DMS 273 (cell line): Measurements from ENCODE around the gene GORAB.

Experiments
- DNase-seq: peaks from one replicate; lab custom pipeline; 2025; ENCODE audit not compliant: unreplicated experiment; lab: John Stamatoyannopoulos, UW

The GORAB gene

DNA sequence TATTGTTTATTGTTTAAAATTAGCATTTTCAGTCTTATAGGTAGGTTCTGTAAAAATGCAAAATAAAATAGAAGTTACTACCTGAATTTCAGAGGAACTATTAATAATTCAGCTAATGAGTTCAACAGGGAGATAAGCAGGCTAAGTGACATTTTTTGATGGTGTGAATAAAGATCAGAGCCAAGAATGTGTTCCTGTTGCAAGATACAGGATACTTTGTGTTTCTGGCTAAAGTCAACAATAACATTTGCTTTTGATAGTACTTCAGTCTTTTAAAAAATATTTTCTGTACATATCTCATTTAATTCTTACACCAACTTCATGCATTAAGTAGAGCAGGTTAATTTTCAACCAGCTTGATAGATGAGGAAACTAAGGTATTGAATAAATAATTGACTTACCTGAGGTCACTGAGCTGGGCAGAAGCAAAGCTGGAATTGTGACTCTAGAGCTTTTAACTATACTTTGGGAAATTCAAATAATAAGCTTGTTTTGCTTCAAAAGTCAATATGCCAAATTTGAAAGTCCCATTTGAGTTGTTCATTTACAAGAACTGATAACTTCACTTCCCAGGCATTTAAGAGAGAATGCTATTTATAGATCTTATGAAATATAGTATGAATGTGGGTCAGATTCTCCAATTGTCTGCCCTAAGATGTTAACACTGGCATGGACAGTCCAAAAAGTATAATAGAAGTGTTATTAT is 6.0 kb downstream of the GORAB start:
- no peak for DNase-seq

GRCh38 chr1:170538687-170539086 is 6.7 kb downstream of the GORAB start:
- no peak for DNase-seq

GRCh38 chr1:170539154-170539553 is 7.2 kb downstream of the GORAB start:
- no peak for DNase-seq

DNA sequence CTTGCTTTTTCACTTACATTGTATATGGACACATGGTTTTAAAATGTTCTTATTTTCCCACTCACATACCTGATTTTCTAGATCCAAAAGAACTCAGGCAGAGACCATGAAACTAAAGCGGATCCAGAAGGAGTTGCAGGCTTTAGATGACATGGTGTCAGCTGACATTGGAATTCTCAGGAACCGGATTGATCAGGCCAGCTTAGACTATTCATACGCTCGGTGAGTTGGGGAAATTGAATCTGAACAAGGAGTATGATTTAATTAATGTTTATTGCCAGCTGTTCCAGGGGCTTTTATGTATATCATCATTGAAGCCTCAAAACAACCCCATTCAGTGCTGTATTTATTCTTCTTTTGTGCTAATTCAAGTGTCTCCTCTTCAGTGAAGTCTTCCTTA is 12.7 kb downstream of the GORAB start:
- DNase-seq, result no peak

DNA sequence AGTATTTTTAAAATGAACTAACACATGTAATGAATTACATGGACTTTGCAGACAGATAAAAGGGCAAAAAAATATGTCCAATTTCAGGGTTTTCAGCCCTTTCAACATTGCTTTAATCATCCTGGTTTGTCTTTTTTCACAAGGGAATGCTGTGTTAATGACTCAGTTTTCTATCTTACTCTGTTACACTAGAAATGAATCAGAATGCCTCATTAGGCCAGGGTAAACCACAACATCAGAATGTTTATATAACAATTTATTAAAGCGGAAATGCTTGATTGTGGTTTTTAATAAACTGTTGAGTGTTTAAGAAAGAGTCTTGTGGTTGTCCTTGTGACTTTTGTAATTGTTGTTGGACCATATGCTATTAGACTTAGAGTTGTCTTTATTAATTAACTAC is 13.5 kb downstream of the GORAB start:
- no peak for DNase-seq

- no peak for DNase-seq
Measured at GRCh38 chr1:170547255-170547654, 15.3 kb downstream of the GORAB start.

DNA sequence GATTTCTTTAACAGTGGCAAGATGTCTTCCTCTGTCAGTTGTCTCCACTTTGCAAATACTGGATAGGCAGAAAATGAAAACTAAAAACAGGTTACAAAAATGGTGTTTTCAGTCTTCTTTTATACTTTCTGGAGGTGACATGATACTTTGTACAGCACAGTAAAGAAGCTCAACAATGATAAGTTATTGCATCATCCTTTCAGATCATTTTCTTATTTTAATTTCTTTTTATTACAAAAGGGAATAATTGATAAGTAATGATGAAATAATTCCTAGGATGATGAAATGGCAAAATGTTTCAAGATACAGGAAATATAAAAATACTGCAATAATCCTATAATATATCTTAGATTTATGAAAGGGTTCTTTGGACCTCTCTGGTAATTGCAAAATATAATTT is 16.5 kb downstream of the GORAB start:
- no peak for DNase-seq

DNA sequence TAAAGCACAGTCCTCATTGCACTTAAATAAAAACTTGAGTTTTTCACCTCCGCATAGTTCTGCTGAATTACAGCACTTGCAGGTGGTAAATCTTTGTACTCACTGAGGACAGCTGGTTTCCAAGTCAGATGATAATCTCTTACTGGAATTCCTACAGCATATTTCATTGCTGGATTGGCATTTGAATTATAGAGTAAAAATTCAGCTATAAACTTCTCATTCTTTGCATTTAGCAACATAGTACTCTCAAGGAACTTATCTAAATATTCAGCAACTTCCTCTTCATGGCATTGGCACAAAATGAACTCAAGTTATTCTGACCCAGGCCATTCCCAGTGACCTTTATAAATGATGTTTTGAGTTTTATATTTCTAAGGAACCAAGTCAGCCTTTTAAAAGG is 23.4 kb downstream of the GORAB start:
- no peak for DNase-seq

DNA sequence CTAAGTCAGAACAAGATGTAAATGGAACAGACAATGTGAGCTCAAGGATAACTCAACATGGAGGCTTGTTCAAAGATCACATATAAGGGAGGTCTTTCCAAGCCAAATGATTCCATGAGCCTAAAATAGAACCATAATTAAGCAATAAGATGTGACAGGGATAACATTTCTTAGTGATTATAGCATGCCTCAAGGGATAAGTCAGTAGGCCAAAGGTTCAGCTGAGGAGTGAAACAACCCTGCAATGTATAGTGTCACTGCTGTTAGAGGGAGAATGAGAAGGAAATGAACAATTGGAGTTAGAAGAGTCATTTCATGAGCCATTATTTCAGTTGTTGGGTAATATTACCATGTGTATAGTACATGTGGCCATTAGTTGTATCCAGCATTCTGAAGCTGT is 25.0 kb downstream of the GORAB start:
- DNase-seq, result no peak

DNA sequence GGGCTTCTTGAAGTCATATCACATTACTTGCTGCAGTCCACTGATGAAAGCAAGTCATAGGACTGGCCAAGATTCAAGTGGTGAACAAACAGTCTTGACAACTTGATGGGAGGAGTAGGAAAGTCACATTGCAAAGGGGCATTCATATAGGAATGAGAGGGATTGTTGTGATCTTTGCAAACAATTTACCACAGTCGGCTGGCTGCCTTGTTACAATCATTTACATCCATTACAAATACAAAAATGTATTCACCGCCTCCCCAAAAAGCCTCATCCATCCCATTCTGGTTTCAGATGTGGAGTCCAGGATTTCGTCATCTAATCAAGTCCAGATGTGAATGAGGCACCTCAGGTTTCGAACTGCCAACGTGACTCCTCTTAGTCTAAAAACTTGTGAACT is 26.8 kb downstream of the GORAB start:
- no peak for DNase-seq

DNA sequence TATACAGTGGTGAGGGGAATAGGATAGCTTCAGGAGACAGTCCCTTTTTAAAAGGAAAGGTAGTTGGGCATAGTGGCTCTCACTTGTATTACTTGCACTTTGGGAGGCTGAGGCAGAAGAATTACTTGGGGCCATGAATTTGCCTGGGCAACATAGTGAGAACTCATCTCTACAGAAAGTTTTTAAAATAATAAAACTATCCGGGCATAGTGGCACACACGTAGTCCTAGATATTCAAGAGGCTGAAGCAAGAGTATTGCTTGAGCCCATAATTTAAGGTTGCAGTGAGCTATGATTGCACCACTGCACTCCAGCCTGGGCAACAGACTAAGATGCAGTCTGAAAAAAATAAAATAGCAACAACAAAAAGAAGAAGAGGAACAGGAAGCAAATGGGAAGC is 27.2 kb downstream of the GORAB start:
- no peak for DNase-seq

DNA sequence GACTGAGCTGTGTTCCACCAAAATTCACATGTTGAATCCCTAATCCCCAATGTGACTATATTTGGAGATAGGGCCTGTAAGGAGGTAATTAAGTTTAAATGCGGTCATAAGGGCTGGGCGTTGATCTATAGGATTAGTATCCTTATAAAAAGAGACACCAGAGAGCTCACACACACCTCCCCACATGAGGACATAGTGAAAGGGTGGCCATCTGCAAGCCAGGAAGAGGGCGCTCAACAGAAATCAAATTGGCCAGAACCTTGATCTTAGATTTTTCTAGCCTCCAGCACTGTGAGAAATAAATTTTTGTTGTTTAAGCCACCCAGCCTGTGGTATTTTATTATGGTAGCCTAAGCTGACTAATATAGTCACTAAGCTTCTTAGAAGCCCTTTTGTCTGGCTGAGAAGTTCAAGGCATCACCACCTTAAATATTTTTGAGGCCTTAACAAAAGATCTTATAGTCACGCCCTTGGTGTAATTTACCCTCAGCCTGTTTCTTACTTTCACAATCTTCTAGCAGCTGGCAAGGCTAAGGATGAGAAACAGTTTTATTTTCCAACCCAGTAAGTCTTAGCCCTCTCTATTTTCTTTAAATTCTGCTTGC is 28.8 kb downstream of the GORAB start:
- DNase-seq, result no peak

- DNase-seq, result no peak
Measured at GRCh38 chr1:170562646-170563338, 30.8 kb downstream of the GORAB start.

DNA sequence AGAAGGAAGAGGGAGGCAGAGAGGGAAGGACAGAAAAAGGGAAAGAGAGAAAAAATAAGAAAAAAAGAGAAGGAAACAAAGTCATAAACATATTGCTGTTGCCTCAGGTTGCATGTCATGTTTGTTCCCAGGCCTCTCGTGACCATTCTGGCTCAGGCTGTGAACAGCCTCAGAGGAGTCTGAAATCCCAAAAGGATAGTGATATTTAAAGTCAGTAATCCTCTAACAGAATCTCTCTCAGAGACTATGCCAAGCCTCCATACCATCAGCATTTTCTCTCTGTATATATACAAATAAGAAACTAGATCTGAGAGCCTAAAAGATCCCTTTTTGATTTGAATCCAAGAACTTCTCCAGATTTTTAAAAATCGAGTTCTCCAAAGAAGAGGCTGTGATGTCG is 35.2 kb downstream of the GORAB start:
- no peak for DNase-seq

DNA sequence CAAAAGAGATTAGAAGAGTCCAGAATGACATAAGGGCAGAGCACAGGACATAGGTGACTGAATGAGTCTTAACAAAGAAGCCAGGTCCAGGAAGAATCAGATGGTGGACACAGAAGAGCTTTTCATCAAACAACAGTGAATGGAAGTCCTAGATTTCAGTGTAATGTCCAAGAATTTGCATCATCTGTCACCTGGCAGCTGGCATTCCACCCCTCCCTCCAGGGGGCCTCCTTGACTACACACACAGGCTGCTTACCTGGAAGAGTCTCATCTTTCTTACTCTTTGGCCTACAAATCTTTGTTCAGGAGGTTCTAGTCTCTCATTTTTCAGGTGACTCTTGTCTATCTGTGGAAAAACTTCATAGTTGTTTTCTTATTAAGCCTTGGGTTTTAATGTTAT is 36.2 kb downstream of the GORAB start:
- no peak for DNase-seq

GRCh38 chr1:170576980-170577379 is 45.0 kb downstream of the GORAB start:
- no peak for DNase-seq

- no peak for DNase-seq
Measured at GRCh38 chr1:170578359-170578758, 46.4 kb downstream of the GORAB start.

- DNase-seq, result no peak
Measured at GRCh38 chr1:170580636-170581440, 48.9 kb downstream of the GORAB start.

- no peak for DNase-seq
Measured at GRCh38 chr1:170583186-170583585, 51.2 kb downstream of the GORAB start.

GRCh38 chr1:170586321-170587252 is 54.6 kb downstream of the GORAB start:
- no peak for DNase-seq

DNA sequence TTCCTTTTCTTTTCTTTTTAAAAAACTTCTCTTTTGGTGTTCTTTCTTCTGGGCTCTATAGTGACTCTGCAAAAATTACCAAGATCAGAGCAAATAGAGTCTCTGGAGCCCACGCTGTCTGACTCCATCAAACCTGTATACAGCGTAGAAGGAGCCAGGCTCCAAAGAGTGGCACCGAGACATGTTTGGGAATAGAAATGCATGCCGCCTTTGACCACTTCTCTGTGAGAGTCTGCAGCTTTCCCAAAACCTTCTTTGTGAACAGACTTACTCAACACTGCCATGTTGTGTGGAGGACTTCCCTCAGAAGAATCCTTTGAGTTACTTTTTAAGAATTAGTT is 55.3 kb downstream of the GORAB start:
- no peak for DNase-seq
